B cell (primary cell): ENCODE measurements around the gene NT5DC2. TPM values are rescaled to one million over a fixed set of nuclear protein-coding genes. Genes with fewer than 3 reads are reported as not detected.

ENCODE experiments used
- ATAC-seq: fragments of 200-7000 bp; cut with Tn5 transposase; one replicate; pipeline ENCODE4 v1.10.0; 2021; ENCODE audit warnings: low read depth, mild to moderate bottlenecking, moderate number of reproducible peaks, moderate library complexity
- CTCF ChIA-PET: fragments of 350-600 bp; sonication (Branson Sonifier 250); formaldehyde crosslinking; loops from one replicate; lab custom pipeline; 2021; ENCODE audit warnings: antibody characterized with exemption, inconsistent platforms; lab: Charles Lee
- POLR2A ChIA-PET: fragments of 350-600 bp; sonication (Branson Sonifier 250); formaldehyde crosslinking; loops from one replicate; lab custom pipeline; 2021; ENCODE audit warnings: antibody characterized with exemption; lab: Charles Lee
- DNase-seq: peaks from one replicate; pipeline ENCODE4 v3.0.0; 2013
- H2AFZ ChIP-seq: 2 replicates; pipeline ENCODE4 v1.6.1; 2012; ENCODE audit warnings: mild to moderate bottlenecking, low read depth, low read length; ENCODE audit not compliant: insufficient read depth, poor library complexity, severe bottlenecking
- H3K27ac ChIP-seq, 2 donors: 1 replicate in 1 of 2; 2 replicates in 1 of 2; pipeline ENCODE4 v1.5.1; 2012 to 2013; ENCODE audit warnings: low read length in 2 of 2, mild to moderate bottlenecking in 2 of 2, moderate library complexity in 1 of 2
- H3K27me3 ChIP-seq, 4 experiments: fragments of 200-600 bp in 1 of 4; sonication (generic) in 1 of 4; replicated peaks in 1 of 4; 1 replicate in 2 of 4; 2 replicates in 2 of 4; pipeline versions ENCODE4 v1.6.1 to v1.7.0; 2013 to 2016; ENCODE audit warnings: low read length in 3 of 4, mild to moderate bottlenecking in 2 of 4, mixed read lengths in 1 of 4, moderate library complexity in 1 of 4; ENCODE audit not compliant: insufficient read depth in 4 of 4, control insufficient read depth in 3 of 4; ENCODE audit errors: control extremely low read depth in 1 of 4
- H3K36me3 ChIP-seq, 2 experiments: replicated peaks in 1 of 2; 1 replicate in 1 of 2; 2 replicates in 1 of 2; pipeline versions ENCODE4 v1.6.1 to v1.7.1; 2013; ENCODE audit warnings: low read length in 1 of 2; ENCODE audit not compliant: insufficient read depth in 2 of 2, control insufficient read depth in 1 of 2; ENCODE audit errors: control extremely low read depth in 1 of 2, extremely low read depth in 1 of 2
- H3K4me1 ChIP-seq, 2 donors: fragments of 200-600 bp in 1 of 2; sonication (generic) in 1 of 2; 1 replicate in 1 of 2; 2 replicates in 1 of 2; pipeline versions ENCODE4 v1.5.1 to v1.6.1; 2013 to 2017; ENCODE audit warnings: low read length in 2 of 2; ENCODE audit not compliant: control insufficient read depth in 2 of 2, insufficient read depth in 2 of 2
- H3K4me2 ChIP-seq: replicated peaks from 2 replicates; pipeline ENCODE3; 2012; ENCODE audit warnings: mild to moderate bottlenecking, low read depth, low read length; ENCODE audit not compliant: poor library complexity, severe bottlenecking
- H3K4me3 ChIP-seq, 5 experiments: fragments of 200-600 bp in 1 of 5; sonication (generic) in 1 of 5; 1 replicate in 3 of 5; 2 replicates in 2 of 5; pipeline versions ENCODE4 v1.5.1 to v1.7.0; 2011 to 2016; ENCODE audit warnings: low read length in 4 of 5, mild to moderate bottlenecking in 4 of 5, low read depth in 2 of 5, control low read depth in 1 of 5, moderate library complexity in 1 of 5; ENCODE audit not compliant: insufficient read depth in 1 of 5; ENCODE audit errors: control extremely low read depth in 1 of 5, extremely low read depth in 1 of 5
- H3K79me2 ChIP-seq: fragments of 200-600 bp; sonication (generic); one replicate; pipeline ENCODE4 v1.6.0; 2016; ENCODE audit warnings: low read length; ENCODE audit not compliant: control insufficient read depth, insufficient read depth
- H3K9ac ChIP-seq: fragments of 200-600 bp; sonication (generic); 2 replicates; pipeline ENCODE4 v1.6.1; 2017; ENCODE audit warnings: mild to moderate bottlenecking, low read length, moderate library complexity
- H3K9me3 ChIP-seq, 3 donors: one replicate each; pipeline versions ENCODE4 v1.6.1 to v1.7.1; 2013; ENCODE audit warnings: low read length in 2 of 3; ENCODE audit not compliant: control insufficient read depth in 2 of 3, insufficient read depth in 1 of 3; ENCODE audit errors: control extremely low read depth in 1 of 3
- H4K20me1 ChIP-seq: 2 replicates; pipeline ENCODE4 v1.6.0; 2012; ENCODE audit warnings: mild to moderate bottlenecking, low read length; ENCODE audit not compliant: insufficient read depth, control insufficient read depth, poor library complexity, severe bottlenecking
- H3K27ac Mint-ChIP-seq: one replicate; pipeline ENCODE4 v1.8.0; 2021; ENCODE audit warnings: mixed read lengths
- H3K27me3 Mint-ChIP-seq: one replicate; pipeline ENCODE4 v1.8.0; 2021; ENCODE audit warnings: mixed read lengths
- H3K4me1 Mint-ChIP-seq: one replicate; pipeline ENCODE4 v1.8.0; 2021; ENCODE audit warnings: mixed read lengths
- H3K4me3 Mint-ChIP-seq: one replicate; pipeline ENCODE4 v1.8.0; 2021; ENCODE audit warnings: mixed read lengths
- H3K9me3 Mint-ChIP-seq: one replicate; pipeline ENCODE4 v1.8.0; 2022; ENCODE audit warnings: mixed read lengths; ENCODE audit not compliant: insufficient read depth
- CTCF ChIP-seq: fragments of 200-600 bp; IDR thresholded peaks from one replicate; pipeline ENCODE4 v1.8.0; 2022; ENCODE audit warnings: antibody characterized with exemption, mild to moderate bottlenecking
- EZH2 ChIP-seq: IDR thresholded peaks from 2 replicates; pipeline ENCODE4 v1.6.1; 2012; ENCODE audit warnings: borderline replicate concordance, low read depth, mild to moderate bottlenecking, moderate library complexity, low read length; ENCODE audit not compliant: insufficient read depth, poor library complexity, severe bottlenecking
- WGBS: methylation state at CpG from one replicate; pipeline ENCODE4 v1.1.5; 2013; ENCODE audit warnings: missing lambda C conversion rate; ENCODE audit not compliant: insufficient coverage; 5-methylcytosine and 5-hydroxymethylcytosine counted together
- intact Hi-C: fragments of 100-400 bp; cut with micrococcal nuclease; formaldehyde crosslinking; loops from one replicate; pipeline ENCODE4 v1.10.0; 2022
- polyA plus RNA-seq: library from polyadenylated mRNA; depleted of rRNA; stranded (reverse); fragments of >200 nt; gene quantifications from 2 replicates; pipeline ENCODE4 v1.2.3, GENCODE V29; 2012
- total RNA-seq, 2 donors: library from RNA; stranded (reverse); fragments of 120-200 nt in 1 of 2; gene quantifications; 1 replicate in 1 of 2; 2 replicates in 1 of 2; pipeline versions ENCODE4 v1.2.3 to v1.2.4, GENCODE V29; 2013 to 2022

Gene NT5DC2
- total and polyA plus RNA-seq, 2 donors (not counting 1 experiment from before 2014, with no cell fraction given): 11.2 to 11.9 TPM

DNA sequence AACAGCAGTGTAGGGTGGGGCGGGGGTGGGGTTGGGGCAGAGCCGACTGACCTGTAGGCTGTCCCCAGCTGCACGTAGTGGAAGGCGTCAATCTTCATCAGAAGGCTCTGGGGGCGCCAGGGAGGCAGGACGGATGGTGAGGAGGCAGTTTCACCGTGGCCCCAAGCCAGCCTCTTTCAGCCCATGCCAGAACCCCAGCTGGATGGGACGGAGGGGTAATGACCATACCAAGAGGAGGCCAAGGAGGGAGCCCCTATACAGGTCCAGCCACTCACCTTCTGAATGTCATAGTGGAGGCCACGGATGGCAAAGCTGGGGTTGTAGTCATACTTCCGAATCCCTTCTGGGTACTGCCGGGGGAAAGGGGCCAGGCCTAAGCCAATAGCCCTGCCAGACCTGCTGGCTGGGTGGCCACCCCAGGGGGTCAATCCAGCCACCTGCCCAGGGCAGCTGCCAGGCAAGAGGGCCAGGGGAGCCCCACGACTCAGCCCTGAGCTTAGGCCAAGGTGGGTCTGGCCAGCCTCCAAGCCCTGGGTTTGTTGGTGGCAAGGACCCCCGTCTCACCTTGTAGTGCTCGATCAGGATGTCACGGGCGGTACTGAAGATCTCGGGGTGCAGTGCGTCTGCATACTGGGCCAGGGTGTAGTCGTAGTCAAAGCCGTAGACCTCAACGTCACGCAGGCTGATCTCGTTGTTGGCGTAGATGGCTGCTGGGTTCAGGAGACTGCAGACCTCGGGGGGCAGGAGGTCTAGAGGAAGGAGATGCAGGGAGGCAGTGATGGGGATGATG lies 4.9 kb downstream of the NT5DC2 start:
- ATAC-seq: no peak
- no peaks in the 10 kb centered on the region for H3K9me3 ChIP-seq
- CTCF ChIA-PET: no interaction called here
- no peaks in the 10 kb centered on the region for H3K36me3 ChIP-seq
- 99% methylated on average over 24 of the region's 25 CpGs for WGBS
- no peak overlapping the region for H2AFZ ChIP-seq
- DNase-seq: no peak
- intact Hi-C loops: no loop called here
- no peaks in the 10 kb centered on the region for H3K9me3 Mint-ChIP-seq
- H3K4me3 Mint-ChIP-seq: no peak overlapping the region
- peaks cover 9 to 15% of the 10 kb centered on the region in 2 donors for H3K4me1 ChIP-seq
- no peak overlapping the region for H3K27ac Mint-ChIP-seq
- H3K4me3 ChIP-seq: no peak overlapping the region
- no peaks in the 10 kb centered on the region for H4K20me1 ChIP-seq
- peaks cover 0 to 13% (median 0%) of the 10 kb centered on the region in 4 experiments for H3K27me3 ChIP-seq
- no peaks in the 10 kb centered on the region for H3K27me3 Mint-ChIP-seq
- no peak overlapping the region for H3K27ac ChIP-seq
- H3K4me2 ChIP-seq: no peak overlapping the region
- TF ChIP-seq CTCF (no peak), EZH2 (no peak)
- no peaks in the 10 kb centered on the region for H3K79me2 ChIP-seq
- POLR2A ChIA-PET: no interaction called here
- peaks cover 5% of the 10 kb centered on the region for H3K4me1 Mint-ChIP-seq
- no peak overlapping the region for H3K9ac ChIP-seq
